GM23338 (cell line): ENCODE measurements around the gene CACNA2D4. TPM values are rescaled to one million over a fixed set of nuclear protein-coding genes. Genes with fewer than 3 reads are reported as not detected.

Source experiments
- ATAC-seq: fragments of 200-7000 bp; cut with Tn5 transposase; 3 replicates; pipeline ENCODE4 v1.9.1; 2020
- DNase-seq: peaks from one replicate; pipeline ENCODE4 v3.0.0-alpha.2; 2015; ENCODE audit warnings: low spot score
- H2AFZ ChIP-seq: fragments of 200-600 bp; sonication (generic); 2 replicates; pipeline ENCODE4 v1.8.0; 2016; ENCODE audit warnings: antibody characterized with exemption, mild to moderate bottlenecking, moderate library complexity
- H3F3A ChIP-seq: fragments of 200-600 bp; sonication (generic); replicated peaks from 2 replicates; pipeline ENCODE4 v1.8.0; 2017; ENCODE audit warnings: antibody characterized with exemption, mixed run types, low read depth
- H3K27ac ChIP-seq: fragments of 200-600 bp; sonication (generic); 2 replicates; pipeline ENCODE4 v1.6.1; 2016; ENCODE audit warnings: low read depth
- H3K27me3 ChIP-seq: fragments of 200-600 bp; sonication (generic); 2 replicates; pipeline ENCODE4 v1.8.0; 2016; ENCODE audit warnings: mild to moderate bottlenecking, mixed run types, moderate library complexity; ENCODE audit not compliant: insufficient read depth
- H3K36me3 ChIP-seq: fragments of 200-600 bp; sonication (generic); 2 replicates; pipeline ENCODE4 v1.8.0; 2016; ENCODE audit warnings: mild to moderate bottlenecking; ENCODE audit not compliant: insufficient read depth
- H3K4me1 ChIP-seq: fragments of 200-600 bp; sonication (generic); 2 replicates; pipeline ENCODE4 v1.8.0; 2016; ENCODE audit warnings: mild to moderate bottlenecking, moderate library complexity; ENCODE audit not compliant: insufficient read depth
- H3K4me2 ChIP-seq: fragments of 200-600 bp; sonication (generic); 2 replicates; pipeline ENCODE4 v1.7.1; 2017; ENCODE audit warnings: mixed run types
- H3K4me3 ChIP-seq: fragments of 200-600 bp; sonication (generic); 2 replicates; pipeline ENCODE4 v1.6.1; 2016; ENCODE audit warnings: mixed run types
- H3K79me2 ChIP-seq: fragments of 200-600 bp; sonication (generic); replicated peaks from 2 replicates; pipeline ENCODE4 v1.8.0; 2017; ENCODE audit warnings: mild to moderate bottlenecking; ENCODE audit not compliant: insufficient read depth
- H3K9me2 ChIP-seq: fragments of 200-600 bp; sonication (generic); 2 replicates; pipeline ENCODE4 v1.8.0; 2017; ENCODE audit not compliant: insufficient read depth
- H4K20me1 ChIP-seq: fragments of 200-600 bp; sonication (generic); replicated peaks from 2 replicates; pipeline ENCODE4 v1.8.0; 2017; ENCODE audit warnings: mild to moderate bottlenecking; ENCODE audit not compliant: insufficient read depth
- H3K27ac Mint-ChIP-seq: 2 replicates; pipeline ENCODE4 v1.8.0; 2020; ENCODE audit warnings: inconsistent platforms, mild to moderate bottlenecking, moderate library complexity, mixed read lengths
- H3K27me3 Mint-ChIP-seq: 3 replicates; pipeline ENCODE4 v1.8.0; 2022; ENCODE audit warnings: low read depth, mild to moderate bottlenecking, moderate library complexity, mixed read lengths, inconsistent platforms; ENCODE audit not compliant: insufficient read depth, poor library complexity
- H3K36me3 Mint-ChIP-seq: 3 replicates; pipeline ENCODE4 v1.8.0; 2021; ENCODE audit warnings: low read depth, mild to moderate bottlenecking, inconsistent platforms, moderate library complexity, mixed read lengths
- H3K4me1 Mint-ChIP-seq: 3 replicates; pipeline ENCODE4 v1.8.0; 2020; ENCODE audit warnings: mild to moderate bottlenecking, inconsistent platforms, mixed read lengths
- H3K4me3 Mint-ChIP-seq: 3 replicates; pipeline ENCODE4 v1.8.0; 2021; ENCODE audit warnings: moderate library complexity, mild to moderate bottlenecking, inconsistent platforms, mixed read lengths
- H3K9me3 Mint-ChIP-seq: 3 replicates; pipeline ENCODE4 v1.8.0; 2020; ENCODE audit warnings: moderate library complexity, mild to moderate bottlenecking, inconsistent platforms, mixed read lengths
- CREB1 ChIP-seq: fragments of 250-450 bp; sonication (Bioruptor Pico); IDR thresholded peaks from 2 replicates; pipeline ENCODE4 v1.5.0; 2020; ENCODE audit warnings: low read depth, mild to moderate bottlenecking, moderate library complexity
- CTCF ChIP-seq, 2 experiments: fragments of 200-600 bp in 1 of 2; sonication (generic) in 1 of 2; conservative IDR thresholded peaks; 2 replicates each; pipeline versions ENCODE4 v1.5.1 to v1.6.1; 2016 to 2017; ENCODE audit warnings: antibody characterized with exemption in 2 of 2, low read depth in 2 of 2, mild to moderate bottlenecking in 2 of 2, moderate library complexity in 1 of 2
- ETS1 ChIP-seq: IDR thresholded peaks from 2 replicates; pipeline ENCODE4 v1.6.1; 2016; ENCODE audit warnings: antibody characterized with exemption
- EZH2 ChIP-seq: fragments of 200-600 bp; sonication (generic); IDR thresholded peaks from one replicate; pipeline ENCODE4 v1.8.0; 2017; ENCODE audit warnings: antibody characterized with exemption, mild to moderate bottlenecking, low read depth; ENCODE audit not compliant: unreplicated experiment
- EZH2phosphoT487 ChIP-seq: fragments of 200-600 bp; sonication (generic); IDR thresholded peaks from one replicate; pipeline ENCODE4 v1.8.1; 2018; ENCODE audit warnings: antibody characterized with exemption; ENCODE audit not compliant: unreplicated experiment
- JUNB ChIP-seq: IDR thresholded peaks from one replicate; pipeline ENCODE4 v1.6.1; 2016; ENCODE audit warnings: antibody characterized with exemption; ENCODE audit not compliant: unreplicated experiment
- NANOG ChIP-seq: IDR thresholded peaks from 2 replicates; pipeline ENCODE4 v1.6.1; 2016; ENCODE audit warnings: antibody characterized with exemption, borderline replicate concordance
- POLR2AphosphoS5 ChIP-seq: IDR thresholded peaks from 2 replicates; pipeline ENCODE4 v1.6.1; 2016; ENCODE audit warnings: antibody characterized with exemption, low read depth
- REST ChIP-seq: IDR thresholded peaks from one replicate; pipeline ENCODE4 v1.6.1; 2018; ENCODE audit warnings: antibody characterized with exemption; ENCODE audit not compliant: unreplicated experiment
- STAT1 ChIP-seq: IDR thresholded peaks from one replicate; pipeline ENCODE4 v1.6.1; 2016; ENCODE audit warnings: antibody characterized with exemption; ENCODE audit not compliant: unreplicated experiment
- ZNF114 ChIP-seq: fragments of 250-450 bp; sonication (Bioruptor Pico); IDR thresholded peaks from 2 replicates; pipeline ENCODE4 v1.5.0; 2020; ENCODE audit warnings: mild to moderate bottlenecking, moderate library complexity
- ZNF331 ChIP-seq: fragments of 250-450 bp; sonication (Bioruptor Pico); IDR thresholded peaks from 2 replicates; pipeline ENCODE4 v1.5.0; 2020; ENCODE audit warnings: low read depth, mild to moderate bottlenecking, moderate library complexity
- ZNF462 ChIP-seq: fragments of 250-450 bp; sonication (Bioruptor Pico); IDR thresholded peaks from 2 replicates; pipeline ENCODE4 v1.5.0; 2020; ENCODE audit warnings: mild to moderate bottlenecking, moderate library complexity
- polyA plus RNA-seq: library from polyadenylated mRNA; unstranded; fragments of >200 nt; fragmentation: Nextera tagmentation; extraction: Ambion mirVana; gene quantifications from 2 replicates; pipeline ENCODE4 v1.2.1, GENCODE V29; 2016
- total RNA-seq: library from RNA; depleted of rRNA; stranded (reverse); fragments of >200 nt; shearing (Covaris generic); gene quantifications from 2 replicates; pipeline ENCODE4 v1.2.3, GENCODE V29; 2014

Gene CACNA2D4
- total and polyA plus RNA-seq, 2 experiments from 2014 or later = 0.07 to 0.24 TPM

- Histone ChIP-seq H3K9me2 (no peaks in the 10 kb centered on the region), H3K79me2 (no peaks in the 10 kb centered on the region), H3K27ac (no peak overlapping the region), H4K20me1 (no peaks in the 10 kb centered on the region), H2AFZ (no peak overlapping the region), H3K27me3 (no peaks in the 10 kb centered on the region), H3K4me3 (no peak overlapping the region), H3K4me2 (no peak overlapping the region), H3K36me3 (peaks cover 10% of the 10 kb centered on the region), H3K4me1 (peaks cover 4% of the 10 kb centered on the region; the same call in 1 of the 2 replicates), H3F3A (peaks cover 4% of the 10 kb centered on the region; the same call in 1 of the 2 replicates)
- Mint-ChIP-seq H3K9me3 (no peaks in the 10 kb centered on the region), H3K27ac (no peak overlapping the region), H3K27me3 (peaks cover 6% of the 10 kb centered on the region), H3K4me3 (no peak overlapping the region), H3K4me1 (peaks cover 4% of the 10 kb centered on the region), H3K36me3 (peaks cover 5% of the 10 kb centered on the region; the same call in 2 of the 3 replicates)
- no peak for ATAC-seq
- no peak for DNase-seq
- TF ChIP-seq JUNB (no peak), CTCF (conservative IDR thresholded peaks at IDR 0.05; ENCODE audit: low read depth in 2 of 2) (no peak), ZNF462 (no peak), STAT1 (no peak), REST (no peak), ZNF331 (CRISPR knock-in tag) (no peak), CREB1 (CRISPR knock-in tag) (no peak), EZH2 (no peak), EZH2phosphoT487 (no peak), NANOG (no peak), POLR2AphosphoS5 (no peak), ETS1 (no peak), ZNF114 (CRISPR knock-in tag) (no peak)
Measured at GRCh38 chr12:1937481-1938224, 19.2 kb upstream of the CACNA2D4 start.
